Measurements from ENCODE around the gene TMEM63C.

TMEM63C gene, protein sequence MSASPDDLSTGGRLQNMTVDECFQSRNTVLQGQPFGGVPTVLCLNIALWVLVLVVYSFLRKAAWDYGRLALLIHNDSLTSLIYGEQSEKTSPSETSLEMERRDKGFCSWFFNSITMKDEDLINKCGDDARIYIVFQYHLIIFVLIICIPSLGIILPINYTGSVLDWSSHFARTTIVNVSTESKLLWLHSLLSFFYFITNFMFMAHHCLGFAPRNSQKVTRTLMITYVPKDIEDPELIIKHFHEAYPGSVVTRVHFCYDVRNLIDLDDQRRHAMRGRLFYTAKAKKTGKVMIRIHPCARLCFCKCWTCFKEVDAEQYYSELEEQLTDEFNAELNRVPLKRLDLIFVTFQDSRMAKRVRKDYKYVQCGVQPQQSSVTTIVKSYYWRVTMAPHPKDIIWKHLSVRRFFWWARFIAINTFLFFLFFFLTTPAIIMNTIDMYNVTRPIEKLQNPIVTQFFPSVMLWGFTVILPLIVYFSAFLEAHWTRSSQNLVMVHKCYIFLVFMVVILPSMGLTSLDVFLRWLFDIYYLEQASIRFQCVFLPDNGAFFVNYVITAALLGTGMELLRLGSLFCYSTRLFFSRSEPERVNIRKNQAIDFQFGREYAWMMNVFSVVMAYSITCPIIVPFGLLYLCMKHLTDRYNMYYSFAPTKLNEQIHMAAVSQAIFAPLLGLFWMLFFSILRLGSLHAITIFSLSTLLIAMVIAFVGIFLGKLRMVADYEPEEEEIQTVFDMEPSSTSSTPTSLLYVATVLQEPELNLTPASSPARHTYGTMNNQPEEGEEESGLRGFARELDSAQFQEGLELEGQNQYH

DNA sequence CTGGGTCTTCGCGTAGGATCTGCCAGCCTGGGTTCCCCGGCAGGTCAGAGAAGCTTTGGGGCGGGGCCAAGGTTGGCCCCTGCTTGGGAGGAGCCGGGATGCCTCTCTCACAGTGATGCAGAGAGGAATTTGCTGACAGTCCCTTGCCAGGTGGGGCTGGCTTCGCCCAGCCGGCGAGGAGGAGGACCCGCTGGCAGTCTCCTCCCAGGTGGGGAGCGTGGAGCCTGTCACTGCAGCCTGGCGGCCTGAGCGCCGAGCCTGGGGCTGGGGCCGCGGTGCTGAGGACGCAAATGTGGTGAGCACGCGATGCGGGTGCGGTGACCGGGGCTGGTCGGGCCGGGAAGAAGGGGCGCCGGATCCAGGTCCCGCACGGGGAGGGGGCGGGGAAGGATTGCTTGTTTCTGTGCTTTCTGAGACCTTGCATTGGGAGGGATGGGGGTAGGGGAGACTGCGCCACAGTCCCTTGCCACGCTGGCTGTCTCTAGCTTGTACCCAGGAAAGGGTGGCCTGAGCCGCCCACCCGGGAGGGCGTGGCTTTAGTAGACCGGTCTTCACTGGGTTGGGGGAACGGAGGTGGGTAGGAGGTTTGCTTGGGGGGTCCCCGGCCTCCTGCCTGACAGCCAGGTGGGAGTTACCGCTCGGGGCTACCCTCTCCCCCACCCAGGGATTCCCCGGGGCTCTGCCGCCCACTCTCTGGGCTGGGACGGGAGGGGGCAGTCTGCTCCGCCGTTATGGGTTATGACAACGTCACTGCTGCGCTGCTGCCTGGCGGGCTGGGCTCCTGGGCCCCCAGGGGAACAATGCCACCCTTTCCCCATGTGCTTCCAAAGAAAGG lies at the start of gene TMEM63C:
TSS of gene TMEM63C (plus strand) at position 196 of the 835 bp plus-strand sequence. CDS start 37,016 bp downstream, outside the sequence.
- DNase-seq (ENCODE audit: low spot score): peak; percentile 72

GRCh38 chr14:77131871-77132486 lies 49.6 kb upstream of the TMEM63C start:
- DNase-seq (ENCODE audit: low spot score): no peak

DNA sequence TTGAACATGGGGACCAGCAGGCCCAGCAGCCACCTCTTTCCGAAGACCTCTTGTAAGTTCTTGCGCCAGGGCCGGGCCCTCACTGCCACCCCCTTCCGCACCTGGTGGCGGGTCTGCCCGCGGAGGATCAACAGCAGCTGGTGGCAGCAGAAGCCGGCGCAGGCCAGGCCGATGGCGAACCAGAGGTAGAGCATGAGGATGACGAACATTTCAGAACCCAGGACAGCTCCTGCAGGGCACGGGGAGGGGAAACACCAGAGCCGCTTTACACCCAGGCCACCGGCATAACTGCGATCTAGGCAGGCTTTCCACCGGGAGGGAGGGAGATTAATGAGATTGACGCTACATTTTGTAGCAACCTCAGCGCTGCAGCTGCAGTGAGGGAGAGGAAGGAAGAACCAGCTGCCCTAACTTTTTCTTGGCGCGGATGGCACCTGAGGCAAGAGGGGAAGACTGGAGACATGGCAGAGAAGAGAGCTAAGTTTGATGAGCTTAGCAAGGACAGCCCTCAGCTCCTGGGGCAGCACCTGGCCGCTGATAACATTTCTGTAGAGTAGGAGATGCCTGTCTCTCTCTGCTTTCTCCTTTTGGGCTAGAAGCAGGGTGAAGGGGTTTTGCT lies 47.8 kb upstream of the TMEM63C start:
- DNase-seq (ENCODE audit: low spot score): peak; percentile 60

- no peak for DNase-seq (ENCODE audit: low spot score)
Observed at GRCh38 chr14:77139022-77139421, 42.6 kb upstream of the TMEM63C start.

DNA sequence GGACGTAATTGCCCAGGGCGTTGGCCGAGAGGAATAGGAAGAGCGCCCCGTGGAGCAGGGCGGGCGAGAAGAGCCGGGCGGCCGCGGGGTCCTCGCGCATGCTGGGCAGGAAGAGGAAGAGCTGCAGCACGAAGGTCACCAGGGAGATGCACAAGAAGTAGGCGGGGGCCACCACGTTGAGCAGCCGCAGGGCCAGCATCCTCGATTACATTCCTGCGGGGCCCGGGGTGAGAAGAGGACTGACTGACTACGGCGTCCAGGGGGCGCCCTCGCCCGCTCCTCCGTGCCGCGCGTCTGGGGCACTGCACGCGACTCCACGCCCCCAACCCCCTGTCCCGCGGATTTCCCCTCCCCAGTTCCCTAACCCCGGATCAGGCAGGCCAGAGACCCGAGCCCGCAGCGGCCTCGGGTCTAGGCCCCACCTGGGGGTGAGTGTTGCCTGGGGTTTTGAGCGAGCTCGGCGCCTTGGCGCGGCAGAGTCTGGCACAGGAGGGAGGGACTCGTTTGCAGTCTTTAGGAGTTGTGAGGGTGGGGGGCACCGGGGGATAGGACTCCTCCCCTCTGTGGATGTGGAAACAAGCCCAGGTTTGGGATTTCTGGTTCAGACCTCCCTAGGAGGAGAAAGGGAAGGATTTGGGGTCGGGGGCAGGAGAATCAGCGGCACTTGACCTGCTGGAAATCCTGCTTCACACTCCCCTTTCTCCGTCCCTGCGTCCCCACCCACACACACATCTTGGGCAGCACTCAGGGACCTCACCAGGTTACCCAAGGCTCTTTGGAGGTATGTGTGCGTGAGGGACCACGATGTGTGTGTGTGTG lies 41.8 kb upstream of the TMEM63C start:
- peak; percentile 52 for DNase-seq (ENCODE audit: low spot score)

- no peak for DNase-seq (ENCODE audit: low spot score)
Observed at GRCh38 chr14:77140359-77141213, 41.0 kb upstream of the TMEM63C start.

- no peak for DNase-seq (ENCODE audit: low spot score)
Observed at GRCh38 chr14:77141214-77142004, 40.2 kb upstream of the TMEM63C start, which contains the start of gene ZDHHC22. ZDHHC22 (minus strand) TSS chr14:77141791; CDS start chr14:77139738, 2,053 bp downstream.

- no peak for DNase-seq (ENCODE audit: low spot score)
Observed at GRCh38 chr14:77142005-77142800, 39.4 kb upstream of the TMEM63C start.

- no peak for DNase-seq (ENCODE audit: low spot score)
Observed at GRCh38 chr14:77143071-77143470, 38.5 kb upstream of the TMEM63C start.

GRCh38 chr14:77144412-77145115 lies 37.0 kb upstream of the TMEM63C start:
- DNase-seq (ENCODE audit: low spot score): no peak

DNA sequence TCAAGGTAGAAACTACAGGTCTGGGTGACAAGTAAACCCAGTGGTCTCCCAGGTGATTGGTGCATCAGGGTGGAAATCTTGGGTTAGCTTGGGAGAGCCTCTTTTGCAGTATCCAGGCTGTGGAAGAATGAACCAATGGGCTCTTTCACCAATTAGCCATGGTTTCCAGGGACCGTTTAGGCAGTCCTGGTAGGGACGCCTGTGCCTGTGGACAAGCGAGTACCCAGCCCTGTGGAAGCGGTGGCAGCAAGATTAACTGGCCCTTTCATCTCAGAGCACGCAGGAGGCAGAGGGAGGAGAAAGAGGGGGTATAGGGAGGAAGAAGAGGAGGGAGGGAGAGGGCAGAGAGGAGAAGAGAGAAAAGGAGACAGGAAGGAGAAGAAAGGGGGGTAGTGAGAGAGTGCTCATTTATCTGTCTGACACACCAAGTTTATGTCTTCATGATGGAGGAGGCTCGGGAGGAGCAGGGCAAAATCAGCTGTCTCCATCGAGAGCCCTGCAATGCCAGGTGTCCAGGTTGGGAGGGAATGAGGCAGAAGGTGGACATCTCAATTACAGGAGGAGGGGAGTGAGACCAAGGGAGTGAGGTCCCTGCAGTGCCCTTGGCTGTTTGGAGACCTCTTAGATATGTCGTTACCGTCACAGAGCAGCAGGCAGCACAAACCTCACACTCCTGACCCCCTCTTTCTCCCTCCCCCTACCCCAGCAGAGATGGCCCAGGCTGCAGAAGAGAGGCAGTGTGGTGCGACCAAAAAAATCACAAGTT lies 35.4 kb upstream of the TMEM63C start:
- DNase-seq (ENCODE audit: low spot score): no peak

DNA sequence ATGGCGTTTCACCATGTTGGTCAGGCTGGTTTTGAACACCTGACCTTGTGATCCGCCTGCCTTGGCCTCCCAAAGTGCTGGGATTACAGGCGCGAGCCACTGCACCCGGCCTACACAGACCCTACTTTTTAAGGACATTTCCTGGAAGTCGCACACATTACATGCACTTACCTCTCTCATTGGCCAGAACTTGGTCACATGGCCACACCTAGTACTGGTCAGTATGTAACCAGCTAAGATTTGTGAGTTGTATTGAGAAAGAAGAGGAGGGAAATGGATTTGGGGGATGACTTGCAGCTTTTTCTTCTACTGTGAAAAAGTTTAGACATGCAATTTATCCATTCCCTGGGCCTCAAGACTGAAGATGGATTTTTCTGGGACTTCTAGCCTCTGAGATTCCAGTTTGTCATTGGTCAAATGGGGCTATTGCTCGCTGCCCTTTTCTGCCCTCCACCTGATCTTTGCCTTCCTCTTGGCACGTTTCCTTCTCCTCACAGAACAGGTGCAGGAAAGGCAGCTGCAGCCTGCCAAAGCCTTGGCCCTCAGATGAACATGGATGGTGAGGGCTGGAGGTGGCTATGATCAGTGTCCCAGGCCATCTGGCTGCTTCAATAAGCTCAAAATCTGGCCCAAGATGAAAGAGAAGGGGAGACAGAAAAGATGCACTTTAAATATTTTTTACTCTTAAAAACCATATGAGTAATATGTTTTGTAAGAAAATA lies 32.9 kb upstream of the TMEM63C start:
- no peak for DNase-seq (ENCODE audit: low spot score)

DNA sequence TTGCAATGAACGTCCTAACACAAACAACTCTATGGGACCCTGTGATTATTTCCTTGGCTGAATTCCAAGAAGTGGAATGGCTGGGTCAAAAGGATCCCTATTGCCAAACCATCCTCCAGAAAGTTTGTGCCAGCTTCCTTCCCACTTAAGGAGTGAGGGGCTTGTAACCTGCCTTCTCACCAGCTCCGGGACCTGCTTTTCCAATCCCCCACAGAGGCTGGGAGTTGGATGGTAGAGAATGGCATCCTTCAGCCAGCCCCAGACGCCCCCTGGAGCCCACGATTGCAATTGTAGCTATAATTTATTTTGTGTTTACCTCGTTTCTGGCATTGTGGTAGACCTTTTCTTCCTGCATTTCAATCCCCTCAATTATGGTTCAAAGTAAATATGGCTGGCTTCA lies 30.4 kb upstream of the TMEM63C start:
- no peak for DNase-seq (ENCODE audit: low spot score)

GRCh38 chr14:77151918-77152588 lies 29.5 kb upstream of the TMEM63C start:
- peak; percentile 27 for DNase-seq (ENCODE audit: low spot score)

GRCh38 chr14:77153802-77154201 lies 27.8 kb upstream of the TMEM63C start:
- no peak for DNase-seq (ENCODE audit: low spot score)
